HEK293T (cell line): ENCODE data around the gene PPM1N.

Experiments
- ELF4 ChIP-seq: fragments of 450-650 bp; IDR thresholded peaks from 2 replicates; pipeline ENCODE4 v1.6.1; 2017; ENCODE audit warnings: antibody characterized with exemption
- FOXA1 ChIP-seq: fragments of 450-650 bp; IDR thresholded peaks from 2 replicates; pipeline ENCODE4 v1.6.1; 2016; ENCODE audit warnings: mild to moderate bottlenecking
- FOXK2 ChIP-seq: fragments of 450-650 bp; IDR thresholded peaks from 2 replicates; pipeline ENCODE4 v1.6.1; 2016; ENCODE audit warnings: mild to moderate bottlenecking
- TARDBP ChIP-seq: fragments of 450-650 bp; IDR thresholded peaks from 2 replicates; pipeline ENCODE4 v1.6.1; 2016

DNA sequence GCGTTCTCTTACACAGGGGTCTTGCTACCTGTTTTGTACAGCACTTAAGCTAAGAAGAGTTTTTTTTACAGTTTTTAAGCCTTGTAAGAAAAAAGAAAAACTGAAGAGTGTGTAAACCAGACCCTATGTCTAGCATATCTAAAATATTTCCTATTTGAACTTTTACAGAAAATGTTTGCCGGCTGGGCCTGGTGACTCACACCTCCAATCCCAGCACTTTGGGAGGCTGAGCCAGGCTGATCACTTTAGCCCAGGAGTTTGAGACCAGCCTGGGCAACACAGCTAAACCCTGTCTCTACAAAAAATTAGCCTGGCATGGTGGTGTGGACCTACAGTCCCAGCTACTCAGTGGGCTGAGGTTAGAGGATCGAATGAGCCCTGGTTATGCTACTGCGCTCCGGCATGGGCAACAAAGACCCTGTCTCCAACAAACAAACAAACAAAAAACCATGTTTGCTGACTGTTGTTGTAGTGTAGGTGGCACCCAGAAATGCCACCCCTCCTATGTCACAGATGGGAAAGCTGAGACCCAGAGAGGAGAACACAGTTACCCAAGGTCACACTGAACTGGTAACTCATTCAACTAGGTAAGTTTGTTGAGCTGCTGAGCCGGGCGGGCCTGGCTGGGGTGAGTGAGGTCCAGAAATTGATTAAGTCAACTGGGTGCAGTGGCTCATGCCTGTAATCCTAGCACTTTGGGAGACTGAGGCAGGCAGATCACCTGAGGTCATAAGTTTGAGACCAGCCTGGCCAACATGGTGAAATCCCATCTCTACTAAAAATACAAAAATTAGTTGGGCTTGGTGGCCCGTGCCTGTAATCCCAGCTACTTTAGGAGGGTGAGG lies 7.1 kb downstream of the PPM1N start:
- TF ChIP-seq FOXA1 (no peak), ELF4 (no peak), TARDBP (no peak), FOXK2 (no peak)
